HepG2 (cell line): ENCODE measurements around the gene PRR19. TPM values are rescaled to one million over a fixed set of nuclear protein-coding genes. Genes with fewer than 3 reads are reported as not detected.

Experiments
- ATAC-seq: fragments of 200-7000 bp; cut with Tn5 transposase; 3 replicates; pipeline ENCODE4 v1.9.1; 2020; ENCODE audit warnings: mild to moderate bottlenecking, moderate library complexity
- BruUV-seq: library from RNA; stranded (reverse); fragments of 400-500 nt; replicated peaks from 2 replicates; lab custom pipeline; 2021; lab: Mats Ljungman, UMichigan
- CTCF ChIA-PET: fragments of 300-600 bp; formaldehyde crosslinking; extraction: SDS; loops from one replicate; lab custom pipeline; 2021; ENCODE audit warnings: low total read pairs, inconsistent platforms, low intra/inter-chr PET ratio; lab: Yijun Ruan, JAX
- POLR2A ChIA-PET: fragments of 350-600 bp; sonication (Branson Sonifier 250); formaldehyde crosslinking; loops from one replicate; lab custom pipeline; 2020; ENCODE audit warnings: antibody characterized with exemption, inconsistent platforms; lab: Yijun Ruan, JAX
- DNase-seq: peaks from one replicate; pipeline ENCODE4 v3.0.0-alpha.2; 2015; ENCODE audit warnings: low spot score
- FAIRE-seq: peaks from 3 replicates; lab custom pipeline; 2011; peaks lifted over from hg19 to GRCh38; lab: Jason Lieb, UNC
- H2AFZ ChIP-seq: one replicate; pipeline ENCODE4 v1.6.1; 2011; ENCODE audit warnings: low read length, inconsistent platforms
- H3K27ac ChIP-seq: fragments of 300-600 bp; 3 replicates; pipeline ENCODE4 v1.8.0; 2011; ENCODE audit warnings: mixed run types, mild to moderate bottlenecking, mixed read lengths, low read length, inconsistent platforms; ENCODE audit not compliant: insufficient read depth; ENCODE audit errors: extremely low read length
- H3K27me3 ChIP-seq, 2 experiments: fragments of 200-600 bp in 1 of 2; 2 replicates in 1 of 2; 3 replicates in 1 of 2; pipeline versions ENCODE4 v1.6.0 to v1.8.0; 2011; ENCODE audit warnings: low read length in 2 of 2, mild to moderate bottlenecking in 2 of 2, moderate library complexity in 2 of 2, inconsistent platforms in 1 of 2; ENCODE audit not compliant: insufficient read depth in 2 of 2, control insufficient read depth in 1 of 2
- H3K36me3 ChIP-seq, 2 experiments: fragments of 200-600 bp in 1 of 2; replicated peaks in 1 of 2; 2 replicates in 1 of 2; 3 replicates in 1 of 2; pipeline versions ENCODE4 v1.5.1 to v1.8.0; 2011; ENCODE audit warnings: low read length in 2 of 2, inconsistent platforms in 1 of 2; ENCODE audit not compliant: insufficient read depth in 2 of 2, control insufficient read depth in 1 of 2
- H3K4me1 ChIP-seq: 2 replicates; pipeline ENCODE4 v1.5.1; 2012; ENCODE audit warnings: low read length, inconsistent platforms; ENCODE audit not compliant: insufficient read depth
- H3K4me2 ChIP-seq: 2 replicates; pipeline ENCODE4 v1.6.0; 2011; ENCODE audit warnings: low read depth, low read length, inconsistent platforms
- H3K4me3 ChIP-seq, 3 experiments: fragments of 200-600 bp in 1 of 3; sonication (generic), shearing (Covaris generic) in 1 of 3; replicated peaks in 1 of 3; 2 replicates each; pipeline ENCODE4 v1.5.1; 2011 to 2016; ENCODE audit warnings: low read length in 3 of 3, inconsistent platforms in 2 of 3, low read depth in 2 of 3, mild to moderate bottlenecking in 2 of 3, control low read depth in 1 of 3, mixed read lengths in 1 of 3; ENCODE audit not compliant: insufficient read depth in 1 of 3
- H3K79me2 ChIP-seq: one replicate; pipeline ENCODE4 v1.6.1; 2011; ENCODE audit warnings: low read length, inconsistent platforms; ENCODE audit not compliant: insufficient read depth
- H3K9ac ChIP-seq: 2 replicates; pipeline ENCODE4 v1.6.0; 2011; ENCODE audit warnings: mild to moderate bottlenecking, low read depth, low read length, inconsistent platforms; ENCODE audit not compliant: insufficient read depth
- H3K9me3 ChIP-seq: 2 replicates; pipeline ENCODE4 v1.5.1; 2012; ENCODE audit warnings: mild to moderate bottlenecking, low read length
- H4K20me1 ChIP-seq: 2 replicates; pipeline ENCODE4 v1.6.0; 2011; ENCODE audit warnings: inconsistent platforms, mild to moderate bottlenecking, low read length, moderate library complexity; ENCODE audit not compliant: insufficient read depth
- POLR2A ChIP-seq, 2 experiments: IDR thresholded peaks; 2 replicates each; pipeline ENCODE4 v1.6.1; 2011; ENCODE audit warnings: low read depth in 2 of 2, low read length in 2 of 2, mild to moderate bottlenecking in 1 of 2, moderate library complexity in 1 of 2; ENCODE audit not compliant: insufficient read depth in 1 of 2
- TAF1 ChIP-seq: sonication (generic); formaldehyde crosslinking; IDR thresholded peaks from 2 replicates; pipeline ENCODE4 v1.4.0; 2020; ENCODE audit warnings: missing genetic modification reagents
- TBX3 ChIP-seq: fragments of 450-650 bp; IDR thresholded peaks from 2 replicates; pipeline ENCODE4 v1.6.1; 2017; ENCODE audit warnings: antibody characterized with exemption, mild to moderate bottlenecking, inconsistent platforms, borderline replicate concordance
- TP53 ChIP-seq: sonication (generic); formaldehyde crosslinking; conservative IDR thresholded peaks from 2 replicates; pipeline ENCODE4 v1.4.0; 2020; ENCODE audit warnings: missing genetic modification reagents
- ZNF24 ChIP-seq: fragments of 450-650 bp; IDR thresholded peaks from 2 replicates; pipeline ENCODE4 v1.6.1; 2017; ENCODE audit warnings: antibody characterized with exemption, mild to moderate bottlenecking
- ZNF253 ChIP-seq: sonication (generic); formaldehyde crosslinking; IDR thresholded peaks from 2 replicates; pipeline ENCODE4 v1.8.0; 2022; ENCODE audit warnings: mild to moderate bottlenecking, missing genetic modification reagents, borderline replicate concordance
- ZNF713 ChIP-seq: sonication (generic); formaldehyde crosslinking; IDR thresholded peaks from 2 replicates; pipeline ENCODE4 v1.4.0; 2020; ENCODE audit warnings: mild to moderate bottlenecking, missing genetic modification reagents
- ZNF775 ChIP-seq: sonication (generic); formaldehyde crosslinking; IDR thresholded peaks from 2 replicates; pipeline ENCODE4 v1.4.0; 2020; ENCODE audit warnings: missing genetic modification reagents, mild to moderate bottlenecking, moderate library complexity, borderline replicate concordance
- ZNF883 ChIP-seq: sonication (generic); formaldehyde crosslinking; IDR thresholded peaks from 2 replicates; pipeline ENCODE4 v1.5.1; 2020; ENCODE audit warnings: mild to moderate bottlenecking, missing genetic modification reagents; ENCODE audit errors: not compliant biosample characterization
- ZSCAN21 ChIP-seq: sonication (generic); formaldehyde crosslinking; IDR thresholded peaks from 2 replicates; pipeline ENCODE4 v1.8.0; 2022; ENCODE audit warnings: mild to moderate bottlenecking, missing genetic modification reagents, moderate library complexity, borderline replicate concordance
- WGBS: methylation state at CpG from one replicate; pipeline ENCODE4 v1.1.6; 2017; ENCODE audit warnings: low lambda C conversion rate; 5-methylcytosine and 5-hydroxymethylcytosine counted together
- in situ Hi-C: cut with HindIII; loops from 2 replicates; pipeline ENCODE4 v1.10.0; 2017; ENCODE audit warnings: low pct_unique_long_range_greater_than_20kb; ENCODE audit not compliant: extremely low pct_ligation_motif_present
- intact Hi-C: fragments of 100-400 bp; cut with micrococcal nuclease; formaldehyde crosslinking; loops from one replicate; pipeline ENCODE4 v1.10.0; 2022; ENCODE audit not compliant: unreplicated experiment
- polyA plus RNA-seq, 8 experiments: library from polyadenylated mRNA; depleted of rRNA in 3 of 8; stranded (reverse) in 7 of 8; unstranded in 1 of 8; fragments of >200 nt; fragmentation: Illumina TruSeq in 4 of 8; extraction: Trizol in 4 of 8; gene quantifications; 2 replicates each; pipeline versions ENCODE4 v1.2.1 to v1.2.3, GENCODE V29; 2011 to 2016; ENCODE audit warnings: low read depth in 4 of 8, missing spikeins in 1 of 8, mixed read lengths in 1 of 8; ENCODE audit not compliant: insufficient read depth in 1 of 8
- total RNA-seq, 5 experiments: library from RNA; depleted of rRNA; stranded (reverse); fragments of >200 nt; fragmentation: Illumina TruSeq; extraction: Trizol; gene quantifications; 2 replicates each; pipeline ENCODE4 v1.2.3, GENCODE V29; 2016; ENCODE audit warnings: low read depth in 1 of 5

PRR19 gene
- total and polyA plus RNA-seq, 2 of the 13 experiments (the other 11 are each of a cell fraction or from before 2014, with no cell fraction given) = 0.21 to 0.33 TPM

DNA sequence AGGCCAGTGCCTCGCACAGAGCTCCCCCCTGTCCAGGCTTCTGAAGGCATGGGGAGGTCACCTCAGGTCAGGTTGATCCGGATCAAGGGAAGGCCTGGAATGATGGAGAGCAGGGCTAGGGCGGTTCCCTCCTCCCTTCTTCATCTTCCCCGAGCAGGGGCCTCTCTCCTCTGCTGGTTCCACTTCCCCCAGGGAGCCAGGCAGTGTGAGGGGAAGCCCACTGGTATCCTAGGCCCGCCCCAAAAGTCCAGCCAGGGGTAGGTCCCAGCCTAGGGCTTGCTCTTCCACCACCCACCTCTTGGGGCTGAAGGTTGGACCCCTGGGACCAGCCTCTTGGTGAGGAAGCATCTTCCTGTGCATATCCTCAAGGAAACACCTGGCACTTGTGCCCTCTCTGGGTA is 16.4 kb upstream of the PRR19 start:
- 76% methylated on average over 5 of the region's 5 CpGs for WGBS
- no peak overlapping the region for H2AFZ ChIP-seq
- peak overlapping the region; percentile 13; the same call in 1 of the 2 replicates for H3K9ac ChIP-seq
- peaks cover 29% of the 10 kb centered on the region for H3K79me2 ChIP-seq
- H3K4me1 ChIP-seq = peaks cover 42% of the 10 kb centered on the region
- intact Hi-C loops = no loop called here
- H3K27ac ChIP-seq = no peak overlapping the region
- no TSS peak for BruUV-seq
- no peaks in the 10 kb centered on the region for H3K9me3 ChIP-seq
- peak overlapping the region; percentile 84 for H3K4me2 ChIP-seq
- POLR2A ChIA-PET = interaction anchor here (1.7 kb wide), 1 partner anchor 42 kb away, joined by 9 read pairs; the partner anchor contains the start of gene GSK3A
- no peaks in the 10 kb centered on the region; a peak in 1 of 5 replicates for H3K27me3 ChIP-seq
- H4K20me1 ChIP-seq = peaks cover 11% of the 10 kb centered on the region; the same call in 1 of the 2 replicates
- peak overlapping the region in 1 of 3 experiments; percentile 85; a peak in 2 of 6 replicates for H3K4me3 ChIP-seq
- no peak for FAIRE-seq
- TF ChIP-seq ZSCAN21 (CRISPR knock-in tag) = 0 out of 2 replicates have a peak, but pooled peaks have one; percentile 37
- TF ChIP-seq ZNF253 (CRISPR knock-in tag) = 0 out of 2 replicates have a peak, but pooled peaks have one; percentile 38
- no peak for TF ChIP-seq ZNF775 (CRISPR knock-in tag)
- TF ChIP-seq, all 625 proteins: peak for 2
- DNase-seq = no peak
- in situ Hi-C loops = loop anchor here (5.0 kb wide), 1 partner anchor 33 kb away; no protein-coding TSS in a partner anchor
- H3K36me3 ChIP-seq = peaks cover 19 to 39% of the 10 kb centered on the region in 2 experiments; a peak in 4 of 5 replicates
- CTCF ChIA-PET = no interaction called here
- ATAC-seq = no peak

DNA sequence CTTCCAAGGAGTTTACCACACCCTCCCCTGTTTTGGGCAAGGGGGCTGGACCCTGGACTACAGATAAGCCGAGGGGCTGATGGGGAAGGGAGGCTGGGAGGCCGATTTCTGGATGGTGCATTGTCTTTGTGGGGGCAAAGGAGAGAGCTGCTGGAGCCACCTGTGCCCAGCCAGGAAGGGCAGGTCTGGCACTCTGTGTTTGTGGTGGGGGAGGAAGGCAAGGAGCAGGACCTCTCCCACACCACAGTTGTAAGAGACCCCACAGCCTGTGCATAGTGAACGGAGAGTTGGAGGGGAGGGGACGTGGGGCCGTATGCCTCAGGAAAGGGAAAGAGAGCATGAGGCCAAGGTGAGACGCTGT is 16.0 kb upstream of the PRR19 start:
- H3K27me3 ChIP-seq = no peaks in the 10 kb centered on the region; a peak in 1 of 5 replicates
- 89% methylated on average over 6 of the region's 6 CpGs for WGBS
- TF ChIP-seq POLR2A (IDR thresholded peaks at IDR 0.05; ENCODE audit: insufficient read depth in 1 of 2, low read depth in 2 of 2, low read length in 2 of 2) (0 out of 4 replicates have a peak, but pooled peaks of 1 of the 2 experiments have one; percentile 37), ZNF24 (no peak), TP53 (CRISPR knock-in tag) (no peak), ZNF713 (no peak), ZNF883 (CRISPR knock-in tag) (no peak), TBX3 (no peak), TAF1 (CRISPR knock-in tag) (no peak)
- no peak for ATAC-seq
- POLR2A ChIA-PET = no interaction called here
- no peaks in the 10 kb centered on the region for H3K9me3 ChIP-seq
- intact Hi-C loops = no loop called here
- no peak overlapping the region; a peak in 1 of 6 replicates for H3K4me3 ChIP-seq
- FAIRE-seq = no peak
- peaks cover 29% of the 10 kb centered on the region for H3K79me2 ChIP-seq
- peaks cover 11% of the 10 kb centered on the region; the same call in 1 of the 2 replicates for H4K20me1 ChIP-seq
- no peak overlapping the region for H3K27ac ChIP-seq
- H3K4me1 ChIP-seq = peaks cover 42% of the 10 kb centered on the region
- CTCF ChIA-PET = no interaction called here
- no peak overlapping the region for H2AFZ ChIP-seq
- in situ Hi-C loops = loop anchor here (5.0 kb wide), 1 partner anchor 34 kb away; no protein-coding TSS in a partner anchor
- H3K4me2 ChIP-seq = peak overlapping the region; percentile 84; the same call in 1 of the 2 replicates
- H3K9ac ChIP-seq = 0 out of 2 replicates have a peak overlapping the region, but pooled peaks have one; percentile 13
- DNase-seq = no peak
- BruUV-seq = no TSS peak
- peaks cover 21 to 42% of the 10 kb centered on the region in 2 experiments; a peak in 4 of 5 replicates for H3K36me3 ChIP-seq
